GM21786 (cell line): ENCODE measurements around the gene IL13RA1.
A peak's percentile ranks its signal among the peaks of the same experiment; 100 is the strongest.
"Not testable (repeated sequence)": the region's sequence is repeated elsewhere in the genome, so short reads cannot be mapped to it uniquely, and the experiment has no call there.

Experiments
- ATAC-seq: cut with Tn5 transposase; IDR thresholded peaks from one replicate; pipeline ENCODE4 v1.9.1; 2021; ENCODE audit not compliant: unreplicated experiment

IL13RA1 gene

DNA sequence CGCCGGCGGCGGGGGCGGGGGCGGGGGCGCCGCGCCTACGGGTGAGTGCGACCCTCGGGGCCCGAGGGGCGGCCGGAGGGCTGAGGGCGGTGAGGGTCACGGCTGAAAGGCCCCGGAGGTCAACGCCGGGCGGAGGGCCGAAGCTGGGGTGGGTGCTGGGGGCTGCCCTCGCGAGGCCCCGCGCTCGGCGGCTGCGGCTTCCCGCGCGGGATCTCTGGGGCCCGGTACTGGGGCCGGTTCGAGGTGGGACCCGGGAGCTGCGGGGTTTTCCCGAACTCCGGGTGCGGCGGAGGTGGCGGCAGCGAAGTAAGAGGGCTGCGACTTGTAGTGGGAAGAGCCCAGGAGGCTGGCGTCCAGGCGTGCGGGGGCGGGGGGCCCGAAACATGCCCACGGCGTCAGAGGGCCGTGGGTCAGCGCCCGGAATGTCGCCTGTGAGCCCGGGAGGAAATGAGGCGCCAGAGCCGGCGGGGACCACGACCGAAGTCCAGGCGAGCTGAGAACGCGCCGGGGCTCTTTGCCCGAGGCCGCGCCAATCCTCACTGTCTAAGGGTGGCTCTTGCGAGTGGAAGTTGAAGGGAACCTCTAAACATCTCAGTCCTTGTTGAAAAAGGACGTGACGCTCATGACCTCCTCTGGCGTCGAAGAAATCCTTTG is 407 bp downstream of the IL13RA1 start:
- ATAC-seq, result no peak

GRCh38 chrX:118729042-118729652 is 1.7 kb downstream of the IL13RA1 start:
- ATAC-seq, result no peak

DNA sequence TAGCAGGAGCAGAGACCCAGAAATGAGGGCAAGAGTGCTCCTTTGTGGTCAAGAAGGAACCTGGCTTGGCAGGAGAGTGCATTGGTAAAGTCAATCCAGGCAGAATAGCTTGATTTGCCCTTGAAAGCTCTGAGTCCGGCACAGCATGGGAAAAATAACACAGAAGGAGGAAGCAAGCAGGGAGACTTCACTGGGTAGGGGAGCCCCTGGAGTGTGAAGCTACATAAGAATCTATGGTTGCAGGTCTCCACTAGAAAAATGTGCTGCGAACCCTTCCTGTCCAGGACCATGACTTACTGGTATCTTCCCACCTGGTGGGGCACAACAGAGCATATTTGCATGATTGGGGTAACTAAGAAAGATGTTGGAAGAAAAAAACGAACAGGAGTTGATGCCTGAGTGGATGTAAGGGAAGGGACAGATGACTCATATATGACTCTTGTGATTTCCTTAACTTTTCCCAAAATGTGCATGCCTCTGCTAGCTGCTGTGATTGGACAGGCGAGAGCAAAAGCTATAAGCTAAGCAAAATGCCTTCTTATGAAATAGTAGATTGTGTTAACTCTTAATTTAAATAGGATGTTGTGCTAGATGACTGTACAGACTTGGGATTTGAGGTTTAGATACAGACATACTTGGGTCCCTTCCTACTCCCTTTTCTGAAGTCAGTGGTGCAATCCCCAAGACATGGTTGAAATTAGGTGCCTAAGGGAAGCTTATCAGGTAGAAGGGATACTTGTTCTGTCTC is 3.3 kb downstream of the IL13RA1 start:
- no peak for ATAC-seq

DNA sequence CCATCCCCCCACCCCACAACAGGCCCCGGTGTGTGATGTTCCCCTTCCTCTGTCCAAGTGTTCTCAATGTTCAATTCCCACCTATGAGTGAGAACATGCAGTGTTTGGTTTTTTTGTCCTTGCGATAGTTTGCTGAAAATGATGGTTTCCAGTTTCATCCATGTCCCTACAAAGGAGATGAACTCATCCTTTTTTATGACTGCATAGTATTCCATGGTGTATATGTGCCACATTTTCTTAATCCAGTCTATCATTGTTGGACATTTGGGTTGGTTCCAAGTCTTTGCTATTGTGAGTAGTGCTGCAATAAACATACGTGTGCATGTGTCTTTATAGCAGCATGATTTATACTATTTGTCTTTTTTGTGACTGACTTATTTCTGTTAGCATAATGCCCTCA is 5.1 kb downstream of the IL13RA1 start:
- ATAC-seq, result not testable (repeated sequence)

GRCh38 chrX:118734909-118735308 is 7.5 kb downstream of the IL13RA1 start:
- ATAC-seq, result no peak

GRCh38 chrX:118736394-118737010 is 9.1 kb downstream of the IL13RA1 start:
- peak; percentile 82 for ATAC-seq

GRCh38 chrX:118739577-118739976 is 12.2 kb downstream of the IL13RA1 start:
- no peak for ATAC-seq

DNA sequence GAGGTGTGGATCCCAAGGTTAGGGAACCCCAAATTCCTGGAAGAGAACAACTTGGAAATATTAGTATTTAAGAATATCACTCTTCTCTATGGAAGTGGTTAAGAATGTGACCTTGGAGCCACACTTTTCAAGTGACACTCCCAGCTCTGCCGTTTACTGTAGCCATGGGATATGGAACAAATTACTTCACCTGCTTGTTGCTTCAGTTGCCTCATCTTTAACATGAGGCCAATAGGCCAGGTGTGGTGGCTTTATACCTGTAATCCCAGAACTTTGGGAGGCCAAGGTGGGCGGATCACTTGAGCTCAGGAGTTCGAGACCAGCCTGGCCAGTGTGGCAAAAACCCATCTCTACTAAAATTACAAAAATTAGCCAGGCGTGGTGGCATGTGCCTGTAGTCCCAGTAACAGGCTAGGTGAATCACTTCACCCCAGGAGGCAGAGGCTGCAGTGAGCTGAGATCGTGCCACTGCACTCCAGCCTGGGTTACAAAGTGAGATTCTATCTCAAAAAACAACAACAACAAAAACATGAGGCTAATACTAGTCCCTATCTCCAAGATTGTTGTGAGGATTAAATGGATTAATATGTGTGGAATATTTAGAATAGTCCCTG is 13.0 kb downstream of the IL13RA1 start:
- ATAC-seq, result no peak

DNA sequence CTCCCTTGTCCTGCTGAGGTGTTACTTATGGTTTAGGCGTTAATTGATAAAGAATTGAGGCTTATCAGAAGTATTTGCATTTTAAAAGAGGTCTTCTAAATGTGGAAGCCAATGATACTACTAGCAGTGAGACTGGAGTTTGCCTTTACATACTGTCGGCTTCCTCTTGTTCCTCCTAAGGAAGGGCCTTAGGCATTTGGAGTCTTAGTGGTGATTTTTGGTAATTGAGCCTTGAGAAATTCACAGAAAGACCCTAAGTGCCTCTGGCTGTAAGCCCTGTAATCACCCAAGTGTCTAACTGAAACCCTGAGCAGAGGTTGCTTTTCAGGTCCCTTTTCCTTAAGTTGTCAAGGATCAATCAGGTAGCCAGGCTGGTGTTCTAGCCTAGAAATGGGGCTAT is 14.8 kb downstream of the IL13RA1 start:
- ATAC-seq, result no peak

DNA sequence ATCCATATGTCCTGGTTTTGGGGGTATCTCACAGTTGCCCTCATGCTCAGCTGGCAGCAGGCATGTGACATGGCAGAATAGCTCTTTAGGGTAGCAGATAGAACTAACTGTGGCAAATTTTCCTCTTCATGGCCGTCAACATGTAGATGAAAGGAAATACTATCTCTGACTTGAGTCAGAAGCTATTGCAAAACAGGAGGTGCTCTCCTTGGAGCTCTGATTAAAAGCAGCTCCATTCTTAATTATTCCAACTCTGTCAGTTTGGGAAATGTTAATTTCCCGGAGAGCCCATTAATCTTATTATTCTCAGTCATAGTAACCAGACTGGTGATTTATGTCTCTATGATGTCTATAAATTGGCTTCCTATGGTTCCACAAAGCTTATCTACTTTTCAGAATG is 18.2 kb downstream of the IL13RA1 start:
- ATAC-seq, result no peak

- ATAC-seq, result peak; percentile 83
Measured at GRCh38 chrX:118751950-118752783, 24.8 kb downstream of the IL13RA1 start.

DNA sequence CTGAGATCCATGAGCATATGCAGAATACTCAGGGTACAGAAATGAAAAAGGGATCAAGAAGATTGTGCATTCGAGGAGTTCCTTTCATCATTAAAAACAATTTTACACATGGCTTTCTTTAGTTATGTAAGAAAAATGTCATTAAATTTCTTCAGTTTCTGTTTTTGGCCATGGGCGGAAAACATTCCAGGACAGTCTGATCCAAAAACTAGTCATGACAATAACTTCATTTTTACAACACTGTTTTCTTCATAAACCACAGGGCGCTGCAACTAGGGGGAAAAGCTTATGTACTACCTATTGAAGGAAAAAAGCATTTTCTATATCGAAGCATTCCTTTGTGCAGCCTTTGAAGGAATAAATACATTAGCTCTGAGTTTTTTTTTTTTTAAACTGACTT is 28.2 kb downstream of the IL13RA1 start:
- no peak for ATAC-seq

GRCh38 chrX:118756101-118756500 is 28.7 kb downstream of the IL13RA1 start:
- ATAC-seq, result no peak

DNA sequence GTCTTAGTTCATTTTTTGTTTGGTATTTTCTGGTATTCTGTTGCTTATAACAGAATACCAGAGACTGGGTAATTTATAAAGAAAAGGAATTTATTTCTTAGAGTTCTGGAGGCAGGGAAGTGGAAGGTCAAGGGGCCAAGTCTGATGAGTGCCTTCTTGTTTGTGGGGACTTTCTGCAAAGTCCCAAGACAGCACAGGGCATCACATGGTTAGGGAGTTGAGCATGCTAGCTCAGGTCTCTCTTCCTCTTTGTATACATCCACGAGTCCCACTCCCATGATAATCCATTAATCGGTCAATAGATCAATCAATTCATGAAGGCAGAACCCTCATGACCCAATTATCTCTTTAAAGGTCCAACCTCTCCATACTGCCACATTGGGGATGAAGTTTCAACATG is 31.1 kb downstream of the IL13RA1 start:
- no peak for ATAC-seq

DNA sequence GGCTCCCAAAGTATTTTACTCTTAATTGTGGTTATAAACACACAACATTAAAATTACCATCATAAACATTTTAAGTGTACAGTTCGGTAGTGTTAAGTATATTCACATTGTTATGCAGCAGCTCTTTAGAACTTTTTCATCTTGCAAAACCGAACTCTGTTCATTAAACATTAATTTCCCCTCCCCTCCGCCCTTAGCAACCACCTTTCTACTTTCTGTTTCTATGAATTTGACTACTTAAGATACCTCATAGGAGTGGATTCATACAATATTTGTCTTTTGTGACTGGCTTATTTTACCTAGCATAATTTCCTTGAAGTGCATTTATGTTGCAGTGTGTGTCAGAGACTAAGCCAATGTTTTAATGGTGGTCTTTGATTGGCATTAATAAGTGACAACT is 32.6 kb downstream of the IL13RA1 start:
- no peak for ATAC-seq

DNA sequence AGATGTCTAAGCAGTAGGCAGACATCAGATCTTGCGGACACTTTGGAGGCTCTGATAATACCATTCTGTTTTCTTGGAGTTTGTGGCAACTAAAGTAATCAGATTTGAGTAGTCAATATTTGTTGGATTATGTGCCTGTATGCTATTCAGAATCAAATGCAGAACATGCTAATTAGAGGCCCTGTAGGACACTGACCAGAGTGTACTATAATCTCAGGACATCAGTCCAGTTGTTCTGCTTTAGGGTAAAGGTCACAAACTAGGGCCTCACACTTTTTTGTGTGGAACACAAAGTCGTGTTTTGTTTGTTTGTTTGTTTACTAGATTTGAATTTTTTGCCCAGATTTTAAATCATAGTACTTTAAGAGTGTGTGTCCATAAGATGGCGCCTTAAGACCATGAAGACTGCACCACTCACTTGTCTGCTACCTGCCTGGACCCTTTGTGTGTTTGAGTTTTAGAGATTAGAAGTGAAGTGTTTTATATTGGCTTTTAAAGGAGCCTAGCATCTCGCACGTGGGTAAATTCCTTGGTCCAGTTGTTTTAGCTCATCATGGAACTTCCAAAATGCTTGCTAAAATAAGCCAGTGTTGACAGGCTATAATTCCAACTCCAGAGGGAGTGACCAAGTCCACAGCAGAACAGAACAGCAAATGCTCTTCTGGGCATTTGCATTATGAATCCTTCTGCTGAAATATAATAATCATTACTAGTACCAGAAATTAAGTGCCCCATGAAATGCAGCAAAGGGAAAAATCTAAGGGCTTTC is 34.7 kb downstream of the IL13RA1 start:
- ATAC-seq, result no peak

DNA sequence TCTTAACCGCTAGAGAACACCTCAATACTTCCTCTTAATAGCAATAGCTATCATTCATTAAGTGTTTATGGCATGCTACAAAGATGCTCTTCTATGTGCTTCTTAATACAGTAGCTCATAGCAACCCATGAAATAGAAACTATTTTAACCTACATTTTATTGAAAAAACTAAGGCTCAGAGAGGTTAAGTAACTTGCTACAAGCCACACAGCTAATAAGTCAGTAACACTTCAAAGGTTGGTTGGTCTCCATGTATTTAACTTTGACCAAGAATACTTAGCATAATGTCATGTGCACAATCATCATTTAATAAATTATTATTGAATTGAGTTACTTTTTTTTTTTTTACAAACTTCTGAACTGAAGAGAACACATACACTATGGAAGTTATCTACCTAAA is 36.1 kb downstream of the IL13RA1 start:
- ATAC-seq, result no peak

GRCh38 chrX:118764122-118764521 is 36.7 kb downstream of the IL13RA1 start:
- no peak for ATAC-seq

DNA sequence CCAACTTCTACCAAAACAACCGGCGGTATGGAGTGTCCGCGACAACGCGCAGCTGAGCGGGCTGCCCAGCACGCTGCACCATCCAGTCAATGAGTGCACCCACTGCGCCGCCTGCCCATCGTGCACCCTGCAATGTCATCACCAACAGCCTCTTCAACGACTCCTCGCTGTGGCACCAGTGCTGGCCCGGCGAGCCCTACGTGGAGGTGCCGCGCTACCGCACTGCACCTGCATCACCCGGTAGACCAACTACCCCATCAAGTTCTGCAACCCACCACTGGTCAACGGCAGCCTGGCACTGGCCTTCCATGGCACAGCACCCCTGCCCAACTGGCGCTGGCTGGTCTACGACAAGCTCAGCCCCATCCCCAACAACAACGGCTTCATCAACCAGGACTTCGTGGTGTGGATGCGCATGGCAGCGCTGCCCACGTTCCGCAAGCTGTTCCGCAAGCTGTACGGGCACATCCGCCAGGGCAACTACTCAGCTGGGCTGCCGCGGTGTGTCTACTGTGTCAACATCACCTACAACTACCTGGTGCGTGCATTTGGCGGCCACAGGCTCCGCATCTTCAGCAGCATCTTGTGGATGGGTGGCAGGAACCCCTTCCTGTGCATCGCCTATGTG is 42.8 kb downstream of the IL13RA1 start:
- ATAC-seq, result no peak
